Left kidney (tissue), 8 donors: ENCODE measurements around the gene SKOR2. TPM values are rescaled to one million over a fixed set of nuclear protein-coding genes. Genes with fewer than 3 reads are reported as not detected.

Experiments used
- DNase-seq: peaks from one replicate; pipeline ENCODE4 v3.0.0-alpha.2; 2013
- long read RNA-seq, 8 donors: transcript quantifications; one replicate each; lab custom pipeline, GENCODE V29; 2026
- polyA plus RNA-seq: library from polyadenylated mRNA; unstranded; fragments of 120-200 nt; gene quantifications from one replicate; pipeline ENCODE4 v1.2.1, GENCODE V29; 2013; ENCODE audit not compliant: insufficient read length

SKOR2 gene, protein sequence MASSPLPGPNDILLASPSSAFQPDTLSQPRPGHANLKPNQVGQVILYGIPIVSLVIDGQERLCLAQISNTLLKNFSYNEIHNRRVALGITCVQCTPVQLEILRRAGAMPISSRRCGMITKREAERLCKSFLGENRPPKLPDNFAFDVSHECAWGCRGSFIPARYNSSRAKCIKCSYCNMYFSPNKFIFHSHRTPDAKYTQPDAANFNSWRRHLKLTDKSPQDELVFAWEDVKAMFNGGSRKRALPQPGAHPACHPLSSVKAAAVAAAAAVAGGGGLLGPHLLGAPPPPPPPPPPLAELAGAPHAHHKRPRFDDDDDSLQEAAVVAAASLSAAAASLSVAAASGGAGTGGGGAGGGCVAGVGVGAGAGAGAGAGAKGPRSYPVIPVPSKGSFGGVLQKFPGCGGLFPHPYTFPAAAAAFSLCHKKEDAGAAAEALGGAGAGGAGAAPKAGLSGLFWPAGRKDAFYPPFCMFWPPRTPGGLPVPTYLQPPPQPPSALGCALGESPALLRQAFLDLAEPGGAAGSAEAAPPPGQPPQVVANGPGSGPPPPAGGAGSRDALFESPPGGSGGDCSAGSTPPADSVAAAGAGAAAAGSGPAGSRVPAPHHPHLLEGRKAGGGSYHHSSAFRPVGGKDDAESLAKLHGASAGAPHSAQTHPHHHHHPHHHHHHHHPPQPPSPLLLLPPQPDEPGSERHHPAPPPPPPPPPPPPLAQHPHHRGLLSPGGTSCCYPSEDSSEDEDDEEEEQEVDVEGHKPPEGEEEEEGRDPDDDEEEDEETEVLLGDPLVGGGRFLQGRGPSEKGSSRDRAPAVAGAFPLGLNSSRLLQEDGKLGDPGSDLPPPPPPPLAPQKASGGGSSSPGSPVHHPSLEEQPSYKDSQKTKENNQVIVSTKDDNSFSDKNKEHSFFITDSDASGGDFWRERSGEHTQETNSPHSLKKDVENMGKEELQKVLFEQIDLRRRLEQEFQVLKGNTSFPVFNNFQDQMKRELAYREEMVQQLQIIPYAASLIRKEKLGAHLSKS
- polyA plus RNA-seq: not detected
- long read RNA-seq, donor 1: 0 reads
- long read RNA-seq, donor 2: 0 reads
- long read RNA-seq, donor 3: 0 reads
- long read RNA-seq, donor 4: 0 reads
- long read RNA-seq, donor 5: 0 reads
- long read RNA-seq, donor 6: 0 reads
- long read RNA-seq, donor 7: 0 reads
- long read RNA-seq, donor 8: 0 reads

- no peak for DNase-seq
These were observed at the start of gene SKOR2 for GRCh38 chr18:47251289-47252120. TSS of gene SKOR2 (minus strand) at chr18:47251660. CDS start at chr18:47249183, 2,477 bp downstream.

- DNase-seq: no peak
These were observed 45.0 kb upstream of the SKOR2 start for GRCh38 chr18:47296462-47296861.

DNA sequence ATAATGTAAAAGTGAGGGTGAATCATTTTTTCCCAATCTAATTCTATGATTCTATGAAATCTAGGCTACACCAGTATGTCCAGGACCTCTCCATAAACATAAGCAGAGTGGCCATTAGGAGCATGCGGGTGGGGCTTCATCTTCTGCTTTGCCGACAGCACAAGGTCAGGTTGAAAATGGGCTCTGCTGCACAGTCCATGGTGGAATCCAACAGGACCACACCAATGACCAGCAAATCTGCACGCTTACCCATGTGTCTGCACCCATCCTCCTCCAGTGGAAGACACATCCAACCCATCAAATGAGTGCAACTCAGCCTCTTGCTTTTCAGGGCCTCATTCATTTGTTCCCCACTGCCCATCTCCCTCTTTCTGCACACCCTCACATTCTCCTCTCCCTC, 43.3 kb upstream of the SKOR2 start:
- DNase-seq: no peak

GRCh38 chr18:47288741-47289140, 37.3 kb upstream of the SKOR2 start:
- DNase-seq: no peak

DNA sequence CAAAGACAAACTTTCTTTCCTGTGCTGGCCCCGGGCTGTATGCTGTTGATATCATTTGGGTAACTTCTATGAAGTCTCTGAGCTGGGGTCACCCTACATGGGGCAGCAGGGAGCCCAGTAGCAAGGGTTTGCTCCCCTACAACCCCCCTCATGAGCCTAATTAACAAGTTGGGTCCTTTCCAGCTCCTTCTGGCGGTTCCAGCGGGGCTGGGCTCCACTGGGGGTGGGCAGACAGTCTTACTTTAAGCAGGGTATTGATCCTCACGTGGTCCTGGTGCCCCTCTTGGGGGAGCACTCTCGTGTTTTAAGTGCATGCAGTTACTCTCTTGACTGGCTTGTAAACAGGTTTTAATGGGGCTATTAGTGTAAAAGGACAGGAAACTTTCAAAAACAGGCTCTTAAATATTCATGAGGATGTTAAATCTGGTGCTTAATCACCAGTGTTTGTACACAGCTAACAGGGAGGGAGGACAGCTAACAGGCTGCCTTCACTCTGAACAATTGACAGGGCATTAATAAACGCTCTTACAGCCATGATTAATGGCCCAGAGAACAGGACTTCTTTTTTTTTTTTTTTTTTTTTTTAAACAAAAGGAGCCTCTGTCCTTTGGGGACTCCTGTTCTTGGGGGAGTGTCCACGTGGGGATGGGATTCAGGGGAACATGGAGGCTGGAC, 36.6 kb upstream of the SKOR2 start:
- DNase-seq: no peak

- no peak for DNase-seq
These were observed 35.4 kb upstream of the SKOR2 start for GRCh38 chr18:47286776-47287410.

DNA sequence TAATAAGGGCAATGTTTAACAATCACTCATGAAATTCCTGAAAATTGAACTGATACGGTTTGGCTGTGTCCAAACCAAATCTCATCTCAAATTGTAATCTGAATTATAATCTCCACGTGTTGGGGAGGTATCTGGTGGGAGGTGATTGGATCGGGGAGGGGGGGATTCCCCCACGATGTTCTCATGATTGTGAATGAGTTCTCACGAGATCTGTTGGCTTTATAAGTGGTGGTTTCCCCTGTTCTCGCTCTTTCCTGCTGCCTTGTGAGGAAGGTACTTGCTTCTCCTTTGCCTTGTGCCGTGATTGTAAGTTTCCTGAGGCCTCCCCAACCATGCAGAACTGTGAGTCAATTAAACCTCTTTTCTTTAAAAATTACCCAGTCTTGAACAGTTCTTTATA, 34.0 kb upstream of the SKOR2 start:
- no peak for DNase-seq

DNA sequence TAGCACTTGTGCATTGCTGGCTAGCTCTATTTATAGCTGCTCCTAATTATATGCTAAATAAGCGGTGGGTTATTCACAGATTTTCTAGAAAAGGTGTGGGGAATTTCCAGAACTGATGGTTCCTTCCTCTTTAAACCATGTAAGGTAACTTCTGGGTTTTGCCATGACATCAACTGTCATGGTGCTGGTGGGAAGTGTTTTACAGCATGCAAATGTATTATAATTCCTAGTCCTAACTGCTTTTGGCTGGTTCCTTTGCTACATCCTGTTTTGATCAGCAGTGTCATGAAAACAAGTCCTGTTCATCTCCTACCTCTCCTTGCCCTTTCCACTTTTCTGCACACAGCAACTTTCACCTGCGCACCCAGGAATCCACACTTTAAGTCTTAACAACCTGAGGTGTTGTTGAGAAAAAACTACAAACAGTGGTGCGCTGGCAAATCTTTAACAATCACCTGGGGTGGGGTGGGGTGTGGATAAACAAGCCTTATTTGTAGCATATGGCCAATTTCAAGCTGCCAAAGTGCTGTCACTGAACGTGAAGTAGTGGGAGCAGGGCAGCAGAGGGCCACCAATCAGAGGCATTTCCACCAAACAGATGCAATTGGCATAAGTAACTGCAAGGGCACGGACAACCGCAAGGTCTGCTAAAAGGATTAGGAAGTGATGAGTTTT, 33.4 kb upstream of the SKOR2 start:
- no peak for DNase-seq

DNA sequence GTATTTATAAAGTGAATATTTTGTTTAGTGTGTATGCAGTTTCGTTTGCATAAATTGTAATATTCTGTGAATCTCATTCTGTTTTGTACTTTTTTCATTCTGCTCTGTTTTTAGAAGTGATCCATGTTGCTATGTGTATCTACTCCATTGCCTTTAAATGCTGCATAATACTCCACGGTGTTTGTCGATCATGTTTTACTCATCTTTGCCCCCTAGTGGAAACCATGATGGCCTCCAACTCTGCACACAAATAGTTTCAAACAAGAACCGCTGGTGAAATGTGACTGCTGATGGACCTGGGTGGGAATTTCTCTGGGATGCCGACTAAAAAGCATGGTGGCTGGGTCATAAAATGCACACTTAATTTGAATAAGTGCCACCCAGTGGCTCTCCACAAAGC, 32.0 kb upstream of the SKOR2 start:
- DNase-seq: no peak

DNA sequence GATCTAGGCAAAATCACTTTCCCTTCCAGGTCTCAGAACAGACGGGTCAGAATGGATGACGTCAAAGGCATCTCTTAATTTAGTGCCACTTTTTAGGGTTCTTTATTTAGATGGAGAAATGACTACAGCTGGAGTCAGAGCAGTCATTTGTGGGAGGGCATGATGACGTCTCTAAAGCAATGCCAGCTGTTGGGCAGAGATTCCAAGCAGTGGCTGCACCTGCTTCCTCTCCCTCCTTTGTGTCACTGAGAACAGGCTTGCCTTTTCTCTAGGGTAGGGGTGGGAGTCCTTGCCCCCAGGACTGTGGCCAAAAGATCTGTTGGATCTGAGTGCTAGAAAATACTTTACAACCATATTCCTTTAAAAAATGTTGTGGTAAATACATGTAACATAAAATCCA, 28.7 kb upstream of the SKOR2 start:
- no peak for DNase-seq

- DNase-seq: no peak
These were observed 23.5 kb upstream of the SKOR2 start for GRCh38 chr18:47274961-47275360.

DNA sequence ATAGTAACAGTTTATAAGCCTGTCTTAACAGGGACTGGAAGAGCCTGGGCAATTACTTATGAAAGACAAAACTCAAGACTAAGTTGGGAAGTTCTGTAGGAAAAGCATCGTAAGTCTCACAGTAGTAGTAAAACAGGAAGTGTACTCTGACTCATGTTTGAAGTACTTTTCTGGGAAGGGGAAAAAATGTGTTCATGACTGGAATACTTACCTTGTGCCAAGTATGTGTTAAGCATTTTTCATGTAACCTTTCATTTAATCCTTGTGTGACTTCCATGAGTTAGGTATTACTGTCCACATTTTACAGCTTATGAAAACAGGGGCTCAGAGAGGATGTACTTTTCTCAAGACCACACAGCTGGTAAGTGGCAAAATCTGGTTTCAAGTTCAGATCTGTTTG, 13.7 kb upstream of the SKOR2 start:
- no peak for DNase-seq

DNA sequence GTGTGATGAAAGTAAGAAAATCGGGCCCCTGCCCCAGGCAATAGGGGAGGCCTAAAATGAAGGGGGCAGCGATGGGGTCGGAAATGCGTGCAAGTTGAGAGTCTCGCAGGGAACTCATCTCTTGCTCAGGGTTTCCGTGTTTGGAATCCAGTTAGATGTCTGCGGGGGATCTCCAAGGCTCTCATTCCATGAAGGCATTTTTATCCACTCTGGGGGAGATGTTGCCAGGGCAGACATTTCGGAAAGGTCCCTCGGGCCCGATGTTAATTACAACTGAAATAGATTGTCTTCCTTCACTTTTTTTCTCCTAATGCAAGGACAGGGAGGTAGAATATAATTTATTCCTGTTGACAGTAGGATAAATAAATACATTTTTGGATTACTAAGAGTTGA, 12.8 kb upstream of the SKOR2 start:
- no peak for DNase-seq

DNA sequence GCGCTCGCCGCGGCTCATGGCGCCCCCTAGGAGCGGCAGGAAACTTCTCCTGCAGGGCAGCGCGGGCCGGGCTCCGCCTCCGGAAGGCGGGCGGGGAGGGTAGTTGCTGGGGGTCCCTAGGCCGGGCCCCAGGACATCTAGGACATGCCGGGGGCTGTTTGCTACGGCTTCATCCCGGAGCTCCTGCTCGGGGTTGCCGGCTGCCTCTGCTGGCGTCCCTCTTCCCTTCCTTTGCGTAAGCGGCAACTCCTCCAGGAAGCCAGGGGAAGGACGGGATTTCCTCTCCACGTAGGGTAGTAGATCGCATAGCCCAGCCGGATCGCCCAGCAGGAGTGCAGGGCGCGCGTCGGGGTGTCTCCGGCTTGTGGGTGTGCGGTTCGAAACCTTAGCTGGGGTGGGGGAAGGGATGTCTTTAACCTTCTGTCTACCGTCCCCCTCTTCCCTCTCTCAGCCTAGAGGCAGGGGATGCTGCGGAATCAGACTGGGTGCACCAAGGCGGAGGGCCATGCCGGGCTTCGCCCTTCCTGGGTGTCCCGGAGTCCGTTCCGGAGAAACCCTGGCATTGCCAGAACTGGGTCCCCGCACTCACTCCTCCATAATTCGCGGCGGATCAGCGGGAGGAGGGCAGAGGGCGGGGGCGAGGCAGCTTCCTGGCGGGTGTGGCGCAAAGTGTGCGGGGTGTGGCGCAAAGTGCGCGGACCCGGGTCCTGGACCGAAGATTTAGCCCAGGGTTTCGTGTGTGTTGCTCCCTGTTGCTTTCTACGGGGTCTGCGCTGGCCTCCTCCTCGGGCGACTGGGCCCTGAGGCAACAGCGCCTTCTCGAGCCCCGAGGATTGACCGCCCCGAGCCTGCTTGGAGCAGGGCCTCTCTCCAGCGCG, 12.2 kb upstream of the SKOR2 start:
- DNase-seq: no peak

DNA sequence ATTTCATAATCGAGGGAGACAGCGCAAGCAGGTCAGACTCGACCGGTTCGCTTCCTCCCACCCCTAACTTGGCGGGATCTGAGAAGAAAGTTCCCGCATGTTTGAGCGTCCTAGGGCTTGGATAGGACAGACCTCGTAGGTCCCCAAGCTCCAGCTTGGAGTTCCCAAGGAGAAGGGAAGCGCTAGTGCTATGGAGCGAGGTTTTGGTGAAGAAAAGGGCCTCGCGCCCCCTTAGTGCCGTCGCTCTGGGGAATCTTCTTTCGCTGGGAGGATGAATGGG, 11.6 kb upstream of the SKOR2 start:
- no peak for DNase-seq

DNA sequence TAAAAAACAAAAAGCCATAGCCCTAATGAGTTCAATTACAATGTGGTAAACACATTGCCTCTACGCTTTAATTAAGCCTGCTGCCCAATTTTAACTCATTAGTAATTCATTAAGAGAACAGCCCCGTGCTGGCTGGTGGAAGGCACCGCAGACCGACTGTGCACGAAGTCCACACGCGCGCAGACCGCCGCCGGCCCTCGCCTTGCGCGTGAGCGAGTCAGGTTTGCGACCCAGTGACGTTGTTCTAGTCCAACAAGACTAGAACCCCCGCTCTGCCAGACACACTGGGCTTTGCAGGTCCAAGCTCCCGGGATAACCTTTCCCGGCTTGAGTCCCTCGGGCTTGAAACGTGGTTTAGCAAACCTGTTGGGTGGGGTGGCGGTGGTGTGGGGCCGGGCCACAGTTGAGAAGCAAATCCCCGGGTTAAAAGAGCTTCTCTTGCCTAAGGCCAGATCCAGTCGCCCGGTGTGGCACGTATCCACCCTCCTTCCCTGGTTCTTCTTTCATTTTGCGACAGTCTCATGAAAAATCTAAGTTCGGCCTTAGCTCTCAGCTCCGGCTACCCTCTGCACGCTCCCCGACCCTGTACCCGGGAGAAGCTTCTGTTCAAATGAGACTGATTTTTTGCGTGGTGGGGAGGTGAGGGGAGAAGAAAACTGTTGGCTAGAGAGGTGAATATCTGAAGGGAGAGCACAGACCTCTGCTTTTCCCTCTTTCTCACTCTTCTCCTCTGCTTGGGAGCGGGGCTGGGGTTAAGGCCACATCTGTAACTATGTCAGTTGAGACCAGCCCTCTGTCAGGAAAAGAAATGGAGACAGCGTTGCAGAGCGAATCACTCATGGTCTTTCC, 11.1 kb upstream of the SKOR2 start:
- DNase-seq: no peak

DNA sequence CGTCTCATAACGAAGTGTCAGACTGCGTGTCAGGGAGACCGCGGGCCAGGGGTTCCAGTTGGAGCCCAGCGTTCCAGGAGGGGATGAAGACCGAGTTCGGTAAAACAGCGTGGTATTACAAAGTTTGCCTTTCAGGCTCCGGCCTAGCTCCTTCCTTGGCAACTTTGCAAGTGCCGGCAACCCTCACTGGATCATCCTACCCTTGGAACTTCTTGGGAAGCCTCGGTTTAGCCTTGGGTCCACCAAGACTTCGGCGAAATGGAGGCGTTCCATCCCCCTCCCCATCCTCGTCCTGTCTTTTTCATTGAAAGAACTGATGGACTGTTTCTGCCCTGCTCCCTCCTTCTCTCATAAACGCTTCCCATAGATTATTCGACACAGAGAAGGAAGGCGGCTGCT, 10.4 kb upstream of the SKOR2 start:
- DNase-seq: no peak
